Activated naive CD8-positive, alpha-beta T cell treated with anti-CD3 and anti-CD28 coated beads, Interleukin-2, amount 10 ng/mL, durations not matched to agents 7 days and 5 days (primary cell): Measurements from ENCODE around the gene AIF1L. TPM values are rescaled to one million over a fixed set of nuclear protein-coding genes. Genes with fewer than 3 reads are reported as not detected.

ENCODE experiments used
- ATAC-seq: fragments of 150-1000 bp; cut with Tn5 transposase; one replicate; pipeline ENCODE4 v1.10.0; 2021; ENCODE audit warnings: low read depth, moderate library complexity
- POLR2A ChIA-PET: fragments of 350-600 bp; sonication (Branson Sonifier 250); formaldehyde crosslinking; loops from one replicate; lab custom pipeline; 2021; ENCODE audit warnings: antibody characterized with exemption; lab: Charles Lee
- DNase-seq: peaks from one replicate; pipeline ENCODE4 v3.0.0; 2021
- H3K27ac Mint-ChIP-seq: one replicate; pipeline ENCODE4 v1.8.0; 2022; ENCODE audit warnings: mild to moderate bottlenecking, mixed read lengths
- H3K27me3 Mint-ChIP-seq: one replicate; pipeline ENCODE4 v1.8.0; 2022; ENCODE audit warnings: mild to moderate bottlenecking, moderate library complexity, mixed read lengths
- H3K36me3 Mint-ChIP-seq: one replicate; pipeline ENCODE4 v1.8.0; 2021; ENCODE audit warnings: mild to moderate bottlenecking, mixed read lengths
- H3K4me1 Mint-ChIP-seq: one replicate; pipeline ENCODE4 v1.8.0; 2021; ENCODE audit warnings: mixed read lengths
- H3K4me3 Mint-ChIP-seq: one replicate; pipeline ENCODE4 v1.8.0; 2022; ENCODE audit warnings: mild to moderate bottlenecking, moderate library complexity, mixed read lengths
- H3K9me3 Mint-ChIP-seq: one replicate; pipeline ENCODE4 v1.8.0; 2021; ENCODE audit warnings: mixed read lengths
- total RNA-seq, 2 experiments: library from RNA; stranded (reverse); gene quantifications; one replicate each; pipeline ENCODE4 v1.2.3, GENCODE V29; 2021

AIF1L gene
- total RNA-seq, 2 experiments from 2014 or later, result 0.34 to 0.42 TPM

- ATAC-seq (no peak), DNase-seq (no peak)
- Mint-ChIP-seq H3K4me1 (no peaks in the 10 kb centered on the region), H3K27me3 (no peaks in the 10 kb centered on the region), H3K4me3 (no peak overlapping the region), H3K27ac (no peak overlapping the region), H3K9me3 (no peaks in the 10 kb centered on the region), H3K36me3 (no peaks in the 10 kb centered on the region)
- POLR2A ChIA-PET, result no interaction called here
These were observed 30.7 kb upstream of the AIF1L start for GRCh38 chr9:131065599-131065998.

DNA sequence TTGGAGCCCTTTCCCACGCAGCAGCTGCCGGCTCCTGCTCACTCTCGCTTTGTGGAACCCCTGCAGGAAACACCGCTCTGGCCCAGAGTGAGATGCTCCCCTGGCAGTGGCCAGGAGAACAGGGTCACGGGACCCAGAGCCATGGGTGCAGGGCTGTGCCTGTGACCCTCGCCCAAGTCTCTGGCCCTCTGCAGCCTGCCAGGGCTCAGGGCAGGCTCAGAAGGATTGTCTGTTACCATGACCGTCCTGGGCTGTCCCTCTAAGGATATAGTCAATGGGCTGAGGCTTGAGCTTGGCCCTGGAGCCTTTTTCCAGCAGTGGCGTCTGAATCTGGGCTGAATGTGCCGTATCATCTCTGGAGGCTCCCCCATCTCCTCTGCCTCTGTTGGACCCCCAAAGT is 28.7 kb upstream of the AIF1L start:
- Mint-ChIP-seq H3K9me3 (no peaks in the 10 kb centered on the region), H3K27ac (no peak overlapping the region), H3K4me3 (no peak overlapping the region), H3K36me3 (no peaks in the 10 kb centered on the region), H3K27me3 (no peaks in the 10 kb centered on the region), H3K4me1 (no peaks in the 10 kb centered on the region)
- DNase-seq (no peak), ATAC-seq (no peak)
- POLR2A ChIA-PET, result no interaction called here

DNA sequence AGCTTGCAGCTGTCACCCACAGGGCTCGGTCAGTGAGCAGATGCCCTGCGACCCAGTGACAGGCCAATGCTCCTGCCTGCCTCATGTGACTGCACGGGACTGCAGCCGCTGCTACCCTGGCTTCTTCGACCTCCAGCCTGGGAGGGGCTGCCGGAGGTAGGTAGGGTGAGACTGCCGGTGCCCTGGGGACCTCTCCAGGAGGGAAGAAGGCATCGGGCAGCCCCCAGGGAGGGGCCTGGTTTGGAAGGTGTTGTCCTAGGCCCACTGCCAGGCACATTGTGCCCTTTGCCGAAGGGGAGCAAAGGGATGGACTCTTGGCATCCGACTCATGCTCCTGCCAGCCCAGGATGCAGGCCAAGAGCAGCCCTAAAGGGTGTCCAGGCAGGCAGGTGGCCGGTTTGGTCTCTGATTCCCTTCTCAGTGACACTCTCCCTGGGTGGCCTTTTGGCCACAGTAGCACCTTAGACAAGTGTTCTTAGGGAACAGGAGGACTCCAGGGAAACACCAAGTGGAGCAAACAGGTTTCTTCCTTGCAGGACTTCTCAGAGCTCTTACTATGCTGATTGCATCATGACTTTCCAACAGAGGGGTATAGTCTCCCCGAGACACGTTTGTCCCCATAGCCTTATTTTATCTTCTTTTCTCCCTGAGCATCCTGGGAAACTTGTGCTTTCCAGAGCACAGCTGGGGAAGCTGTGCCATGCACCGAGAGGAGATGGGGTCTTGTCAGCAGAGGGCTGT is 28.1 kb upstream of the AIF1L start:
- Mint-ChIP-seq H3K27me3 (no peaks in the 10 kb centered on the region), H3K4me3 (no peak overlapping the region), H3K9me3 (no peaks in the 10 kb centered on the region), H3K27ac (no peak overlapping the region), H3K36me3 (no peaks in the 10 kb centered on the region), H3K4me1 (no peaks in the 10 kb centered on the region)
- DNase-seq (no peak), ATAC-seq (no peak)
- POLR2A ChIA-PET, result interaction anchor here (0.5 kb wide), 1 partner anchor 593 kb away, joined by 7 read pairs; no protein-coding TSS in a partner anchor

DNA sequence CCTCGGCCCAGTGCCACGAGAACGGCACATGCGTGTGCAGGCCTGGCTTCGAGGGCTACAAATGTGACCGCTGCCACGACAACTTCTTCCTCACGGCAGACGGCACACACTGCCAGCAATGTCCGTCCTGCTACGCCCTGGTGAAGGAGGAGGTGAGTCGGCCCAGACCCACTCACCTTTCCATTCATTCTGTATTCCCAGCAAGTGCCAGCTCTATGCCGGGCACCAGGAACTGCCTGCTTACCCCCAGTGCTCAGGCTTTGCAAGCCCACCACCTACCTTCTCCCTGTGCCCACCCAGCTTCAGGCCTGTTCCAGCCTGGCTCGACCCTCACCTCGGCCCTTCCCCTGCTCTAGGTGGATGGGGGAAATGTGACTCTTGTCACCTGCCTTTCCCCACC is 26.6 kb upstream of the AIF1L start:
- POLR2A ChIA-PET, result no interaction called here
- Mint-ChIP-seq H3K9me3 (no peaks in the 10 kb centered on the region), H3K4me1 (no peaks in the 10 kb centered on the region), H3K36me3 (no peaks in the 10 kb centered on the region), H3K27ac (no peak overlapping the region), H3K4me3 (no peak overlapping the region), H3K27me3 (no peaks in the 10 kb centered on the region)
- no peak for ATAC-seq
- no peak for DNase-seq

- POLR2A ChIA-PET, result no interaction called here
- H3K9me3 Mint-ChIP-seq, result no peaks in the 10 kb centered on the region
- no peak overlapping the region for H3K27ac Mint-ChIP-seq
- DNase-seq (no peak), ATAC-seq (no peak)
- no peaks in the 10 kb centered on the region for H3K4me1 Mint-ChIP-seq
- H3K36me3 Mint-ChIP-seq, result no peaks in the 10 kb centered on the region
- no peak overlapping the region for H3K4me3 Mint-ChIP-seq
- H3K27me3 Mint-ChIP-seq, result no peaks in the 10 kb centered on the region
These were observed 24.0 kb upstream of the AIF1L start for GRCh38 chr9:131072107-131072870.

GRCh38 chr9:131072871-131073237 is 23.5 kb upstream of the AIF1L start:
- no peak for DNase-seq
- no peaks in the 10 kb centered on the region for H3K27me3 Mint-ChIP-seq
- H3K36me3 Mint-ChIP-seq, result no peaks in the 10 kb centered on the region
- no peak for ATAC-seq
- POLR2A ChIA-PET, result no interaction called here
- H3K9me3 Mint-ChIP-seq, result no peaks in the 10 kb centered on the region
- H3K27ac Mint-ChIP-seq, result no peak overlapping the region
- no peak overlapping the region for H3K4me3 Mint-ChIP-seq
- no peaks in the 10 kb centered on the region for H3K4me1 Mint-ChIP-seq

DNA sequence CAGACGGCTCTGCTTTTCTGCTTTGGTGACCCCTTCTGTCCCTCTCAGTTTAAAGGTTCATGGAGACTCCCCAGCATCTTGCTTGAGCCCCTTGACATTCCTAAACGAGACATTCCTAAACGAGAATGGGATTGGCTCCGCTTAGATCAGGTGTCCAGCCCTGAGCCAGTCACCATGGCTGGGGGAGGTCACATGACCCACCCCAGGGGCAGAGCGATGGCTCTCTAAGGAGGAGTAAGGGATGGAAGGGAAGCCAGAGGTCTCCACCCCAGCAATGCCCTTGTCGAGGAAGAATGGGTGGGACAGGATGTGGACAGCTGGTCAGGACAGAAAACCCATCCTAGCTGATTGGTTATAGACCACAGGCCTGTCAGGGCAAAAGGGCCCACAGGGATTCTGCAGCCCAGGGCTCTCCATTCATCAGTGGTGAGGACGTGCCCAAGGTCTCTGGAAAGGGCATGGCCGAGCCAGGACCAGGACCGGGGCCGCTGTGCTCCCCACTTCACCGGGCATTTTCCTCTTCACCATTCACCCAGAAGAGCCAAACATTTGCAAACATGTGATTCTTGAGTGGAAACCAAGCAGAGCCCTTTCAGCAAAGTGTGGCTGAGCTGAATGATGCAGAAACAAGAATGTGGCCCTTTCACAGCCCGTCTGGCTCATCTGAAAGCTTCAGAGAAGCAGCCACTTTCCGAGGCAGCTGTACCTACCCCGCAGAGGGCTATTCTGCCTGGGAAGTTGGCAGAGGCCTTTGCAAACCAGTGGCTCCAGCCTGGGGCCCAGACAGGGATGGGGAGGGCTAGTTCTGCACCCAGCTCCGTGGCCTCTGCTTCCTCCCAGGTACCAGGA is 19.8 kb upstream of the AIF1L start:
- no peak overlapping the region for H3K4me3 Mint-ChIP-seq

GRCh38 chr9:131078427-131079366 is 17.6 kb upstream of the AIF1L start:
- Mint-ChIP-seq H3K9me3 (no peaks in the 10 kb centered on the region), H3K27ac (no peak overlapping the region), H3K4me1 (no peaks in the 10 kb centered on the region), H3K27me3 (no peaks in the 10 kb centered on the region), H3K4me3 (no peak overlapping the region), H3K36me3 (no peaks in the 10 kb centered on the region)
- ATAC-seq, result no peak
- no peak for DNase-seq
- POLR2A ChIA-PET, result no interaction called here

More for the DNA sequence above, 19.8 kb upstream of the AIF1L start:
- Mint-ChIP-seq H3K9me3 (no peaks in the 10 kb centered on the region), H3K4me1 (no peaks in the 10 kb centered on the region), H3K27ac (no peak overlapping the region), H3K36me3 (no peaks in the 10 kb centered on the region), H3K27me3 (no peaks in the 10 kb centered on the region)
- DNase-seq (no peak), ATAC-seq (no peak)
- POLR2A ChIA-PET, result no interaction called here

GRCh38 chr9:131080589-131080988 is 15.7 kb upstream of the AIF1L start:
- DNase-seq (no peak), ATAC-seq (no peak)
- POLR2A ChIA-PET, result no interaction called here
- Mint-ChIP-seq H3K9me3 (no peaks in the 10 kb centered on the region), H3K36me3 (no peaks in the 10 kb centered on the region), H3K4me3 (no peak overlapping the region), H3K4me1 (no peaks in the 10 kb centered on the region), H3K27me3 (no peaks in the 10 kb centered on the region), H3K27ac (no peak overlapping the region)

DNA sequence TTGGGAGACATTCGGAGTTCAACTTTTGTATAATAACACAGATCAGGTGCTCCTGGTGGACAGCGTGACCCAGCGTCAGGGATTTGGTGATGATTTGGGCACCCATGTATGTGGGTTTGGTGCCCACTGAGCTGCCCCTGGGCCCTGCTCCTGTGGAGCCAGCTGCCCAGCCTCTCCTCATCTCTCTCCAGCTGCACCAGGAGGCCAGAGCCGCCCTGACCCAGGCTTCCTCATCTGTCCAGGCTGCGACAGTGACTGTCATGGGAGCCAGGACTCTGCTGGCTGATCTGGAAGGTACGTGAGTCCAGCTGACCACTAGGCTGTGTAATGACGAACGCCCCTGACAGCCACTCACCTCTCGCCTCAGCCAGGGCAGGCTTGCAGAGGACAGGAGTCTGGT is 14.5 kb upstream of the AIF1L start:
- no peak overlapping the region for H3K4me3 Mint-ChIP-seq
- no peaks in the 10 kb centered on the region for H3K9me3 Mint-ChIP-seq
- no peak overlapping the region for H3K27ac Mint-ChIP-seq
- H3K36me3 Mint-ChIP-seq, result no peaks in the 10 kb centered on the region
- POLR2A ChIA-PET, result no interaction called here
- ATAC-seq (no peak), DNase-seq (no peak)
- no peaks in the 10 kb centered on the region for H3K4me1 Mint-ChIP-seq
- H3K27me3 Mint-ChIP-seq, result no peaks in the 10 kb centered on the region

- Mint-ChIP-seq H3K4me3 (no peak overlapping the region), H3K27ac (no peak overlapping the region)
- POLR2A ChIA-PET, result no interaction called here
These were observed 13.4 kb upstream of the AIF1L start for GRCh38 chr9:131082774-131083512.

DNA sequence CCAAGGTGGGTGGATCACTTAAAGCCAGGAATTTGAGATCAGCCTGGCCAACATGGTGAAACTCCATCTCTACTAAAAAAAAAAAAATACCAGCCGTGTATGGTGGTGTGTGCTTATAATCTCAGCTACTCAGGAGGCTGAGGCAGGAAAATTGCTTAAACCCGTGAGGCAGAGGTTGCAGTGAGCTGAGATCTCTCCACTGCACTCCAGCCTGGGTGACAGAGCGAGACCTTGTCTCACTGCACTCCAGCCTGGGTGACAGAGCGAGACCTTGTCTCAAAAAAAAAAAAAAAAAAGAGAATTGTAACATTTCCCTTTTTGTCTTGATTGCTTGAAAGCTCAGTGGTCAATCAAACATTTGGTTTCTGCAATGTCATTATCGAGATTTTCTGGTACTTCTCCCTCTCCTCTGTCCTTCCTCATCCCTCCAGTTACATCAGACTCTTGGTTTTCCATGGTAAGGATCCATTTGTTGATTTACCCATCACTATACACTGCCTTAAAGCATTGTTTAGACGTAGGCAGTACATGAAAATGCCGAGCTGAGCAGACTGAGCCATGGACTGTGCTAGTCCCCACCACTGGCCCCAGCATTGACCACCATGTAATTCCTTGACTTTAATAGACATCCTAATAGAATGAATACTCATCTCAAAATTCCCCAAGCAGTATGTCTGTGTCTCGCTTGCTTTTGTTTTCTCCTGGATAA is 11.5 kb upstream of the AIF1L start:
- H3K27me3 Mint-ChIP-seq, result no peaks in the 10 kb centered on the region
- no peaks in the 10 kb centered on the region for H3K4me1 Mint-ChIP-seq
- POLR2A ChIA-PET, result no interaction called here
- ATAC-seq (no peak), DNase-seq (no peak)
- no peaks in the 10 kb centered on the region for H3K9me3 Mint-ChIP-seq
- H3K36me3 Mint-ChIP-seq, result no peaks in the 10 kb centered on the region
- no peak overlapping the region for H3K27ac Mint-ChIP-seq
- no peak overlapping the region for H3K4me3 Mint-ChIP-seq

More at GRCh38 chr9:131082774-131083512, 13.4 kb upstream of the AIF1L start:
- no peak for DNase-seq
- no peaks in the 10 kb centered on the region for H3K4me1 Mint-ChIP-seq
- no peaks in the 10 kb centered on the region for H3K9me3 Mint-ChIP-seq
- no peaks in the 10 kb centered on the region for H3K36me3 Mint-ChIP-seq
- no peak for ATAC-seq
- no peaks in the 10 kb centered on the region for H3K27me3 Mint-ChIP-seq
